ENCODE results near the gene NLRP3.

DNA sequence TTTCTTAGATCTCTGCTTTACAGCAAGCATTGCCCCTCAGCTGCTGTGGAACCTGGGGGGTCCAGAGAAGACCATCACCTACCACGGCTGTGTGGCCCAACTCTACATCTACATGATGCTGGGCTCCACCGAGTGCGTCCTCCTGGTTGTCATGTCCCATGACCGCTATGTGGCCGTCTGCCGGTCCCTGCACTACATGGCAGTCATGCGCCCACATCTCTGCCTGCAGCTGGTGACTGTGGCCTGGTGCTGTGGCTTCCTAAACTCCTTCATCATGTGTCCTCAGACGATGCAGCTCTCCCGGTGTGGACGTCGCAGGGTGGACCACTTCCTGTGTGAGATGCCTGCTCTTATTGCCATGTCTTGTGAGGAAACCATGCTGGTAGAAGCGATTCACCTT lies 75.4 kb downstream of the NLRP3 start:
- TF ChIP-seq, protein P1, sequence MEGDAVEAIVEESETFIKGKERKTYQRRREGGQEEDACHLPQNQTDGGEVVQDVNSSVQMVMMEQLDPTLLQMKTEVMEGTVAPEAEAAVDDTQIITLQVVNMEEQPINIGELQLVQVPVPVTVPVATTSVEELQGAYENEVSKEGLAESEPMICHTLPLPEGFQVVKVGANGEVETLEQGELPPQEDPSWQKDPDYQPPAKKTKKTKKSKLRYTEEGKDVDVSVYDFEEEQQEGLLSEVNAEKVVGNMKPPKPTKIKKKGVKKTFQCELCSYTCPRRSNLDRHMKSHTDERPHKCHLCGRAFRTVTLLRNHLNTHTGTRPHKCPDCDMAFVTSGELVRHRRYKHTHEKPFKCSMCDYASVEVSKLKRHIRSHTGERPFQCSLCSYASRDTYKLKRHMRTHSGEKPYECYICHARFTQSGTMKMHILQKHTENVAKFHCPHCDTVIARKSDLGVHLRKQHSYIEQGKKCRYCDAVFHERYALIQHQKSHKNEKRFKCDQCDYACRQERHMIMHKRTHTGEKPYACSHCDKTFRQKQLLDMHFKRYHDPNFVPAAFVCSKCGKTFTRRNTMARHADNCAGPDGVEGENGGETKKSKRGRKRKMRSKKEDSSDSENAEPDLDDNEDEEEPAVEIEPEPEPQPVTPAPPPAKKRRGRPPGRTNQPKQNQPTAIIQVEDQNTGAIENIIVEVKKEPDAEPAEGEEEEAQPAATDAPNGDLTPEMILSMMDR (IDR thresholded peaks at IDR 0.05) = no peak
- no peak for TF ChIP-seq POLR2AphosphoS5 (IDR thresholded peaks at IDR 0.05)

Data from prostate gland (tissue), 2 donors.